GM21528 (cell line): Measurements from ENCODE around the gene PRIM1.
"Not testable (repeated sequence)": the region's sequence is repeated elsewhere in the genome, so short reads cannot be mapped to it uniquely, and the experiment has no call there.

ENCODE experiments used
- ATAC-seq: cut with Tn5 transposase; IDR thresholded peaks from one replicate; pipeline ENCODE4 v1.9.1; 2021; ENCODE audit warnings: mild to moderate bottlenecking, moderate library complexity; ENCODE audit not compliant: unreplicated experiment, low FRiP score

The PRIM1 gene

DNA sequence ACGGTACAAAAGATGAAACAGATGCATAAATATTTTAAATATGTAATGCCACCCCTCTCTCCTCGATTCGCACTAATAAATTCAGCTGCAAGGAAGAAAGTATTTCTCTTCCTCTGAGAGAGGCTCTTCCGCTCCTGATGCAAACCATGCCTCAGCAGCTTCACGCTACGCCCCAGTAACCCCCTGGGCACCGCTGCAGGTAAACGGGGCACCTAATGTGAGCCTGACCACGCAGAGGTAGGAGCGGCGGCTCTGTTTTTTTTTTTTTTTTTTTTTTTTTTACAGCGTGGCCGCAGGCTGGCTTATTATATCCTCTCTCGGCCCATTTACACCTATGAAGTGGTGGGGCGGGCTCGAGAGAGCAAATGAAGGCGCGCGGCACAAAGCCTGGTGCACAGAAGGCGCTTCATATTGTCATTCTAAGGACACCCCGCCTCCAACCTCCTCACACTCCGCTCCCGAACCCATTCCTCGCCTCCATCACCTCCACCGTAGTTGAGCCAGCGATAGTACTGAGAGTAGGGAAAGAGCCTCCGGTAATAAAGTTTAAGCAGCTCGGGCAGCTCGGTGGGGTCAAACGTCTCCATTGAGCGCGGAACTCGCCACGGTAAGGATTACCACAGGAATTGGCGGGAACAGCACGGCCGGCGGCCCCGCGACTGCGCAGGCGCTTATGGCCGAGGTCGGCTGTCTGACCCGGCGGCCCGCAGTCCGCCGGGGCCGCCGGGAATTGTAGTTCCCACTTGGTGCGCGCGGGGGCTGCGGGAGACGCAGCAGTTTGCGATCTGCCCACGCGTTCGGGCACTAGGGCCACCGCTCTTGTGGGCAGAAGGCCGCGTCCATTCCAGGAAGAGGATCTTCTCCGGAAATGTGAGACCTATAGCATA lies at the start of gene PRIM1:
Gene PRIM1 (minus strand): TSS at position 612 of the 887 bp plus-strand sequence. CDS start 25 bp downstream, at position 587.
- ATAC-seq, result peak; percentile 79

- no peak for ATAC-seq
Observed at GRCh38 chr12:56800221-56800620, 48.1 kb upstream of the PRIM1 start.

GRCh38 chr12:56799345-56799744 lies 47.2 kb upstream of the PRIM1 start:
- ATAC-seq, result not testable (repeated sequence)

DNA sequence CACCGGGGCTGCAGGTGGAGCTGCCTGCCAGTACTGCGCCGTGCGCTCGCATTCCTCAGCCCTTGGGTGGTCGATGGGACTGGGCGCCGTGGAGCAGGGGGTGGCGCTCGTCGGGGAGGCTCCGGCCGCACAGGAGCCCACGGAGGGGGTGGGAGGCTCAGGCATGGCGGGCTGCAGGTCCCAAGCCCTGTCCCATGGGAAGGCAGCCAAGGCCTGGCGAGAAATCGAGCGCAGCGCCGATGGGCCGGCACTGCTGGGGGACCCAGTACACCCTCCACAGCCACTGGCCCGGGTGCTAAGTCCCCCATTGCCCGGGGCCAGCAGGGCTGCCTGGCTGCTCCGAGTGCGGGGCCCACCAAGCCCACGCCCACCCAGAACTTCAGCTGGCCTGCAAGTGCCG lies 43.7 kb upstream of the PRIM1 start:
- not testable (repeated sequence) for ATAC-seq

DNA sequence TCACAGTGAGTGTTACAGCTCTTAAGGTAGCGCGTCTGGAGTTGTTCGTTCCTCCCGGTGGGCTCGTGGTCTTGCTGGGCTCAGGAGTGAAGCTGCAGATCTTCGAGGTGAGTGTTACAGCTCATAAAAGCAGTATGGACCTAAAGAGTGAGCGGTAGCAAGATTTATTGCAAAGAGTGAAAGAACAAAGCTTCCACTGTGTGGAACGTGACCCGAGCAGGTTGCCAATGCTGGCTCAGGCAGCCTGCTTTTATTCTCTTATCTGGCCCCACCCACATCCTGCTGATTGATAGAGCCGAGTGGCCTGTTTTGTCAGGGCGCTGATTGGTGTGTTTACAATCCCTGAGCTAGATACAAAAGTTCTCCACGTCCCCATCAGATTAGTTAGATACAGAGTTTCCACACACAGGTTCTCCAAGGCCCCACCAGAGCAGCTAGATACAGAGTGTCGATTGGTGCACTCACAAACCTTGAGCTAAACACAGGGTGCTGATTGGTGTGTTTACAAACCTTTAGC lies 43.0 kb upstream of the PRIM1 start:
- not testable (repeated sequence) for ATAC-seq

- not testable (repeated sequence) for ATAC-seq
Observed at GRCh38 chr12:56793124-56793523, 41.0 kb upstream of the PRIM1 start.

DNA sequence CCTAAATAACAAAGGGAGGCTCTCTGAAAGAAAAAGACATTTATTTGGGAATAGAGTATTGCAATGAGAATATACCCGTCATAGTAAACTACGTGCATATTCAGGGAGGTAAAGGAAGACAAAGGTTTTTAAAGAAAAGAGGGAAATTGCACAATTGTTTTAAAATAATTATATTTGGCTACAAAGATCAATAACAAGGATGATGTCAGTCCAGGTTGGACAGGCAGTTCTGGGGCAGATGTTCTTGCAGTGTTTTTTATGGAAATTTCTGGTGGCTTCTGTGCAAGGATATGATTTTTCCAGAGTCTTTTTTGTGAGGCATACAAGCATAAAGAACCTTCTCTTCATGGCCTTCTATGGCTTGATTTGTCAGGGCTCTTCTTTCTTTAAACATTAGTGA lies 40.6 kb upstream of the PRIM1 start:
- no peak for ATAC-seq

DNA sequence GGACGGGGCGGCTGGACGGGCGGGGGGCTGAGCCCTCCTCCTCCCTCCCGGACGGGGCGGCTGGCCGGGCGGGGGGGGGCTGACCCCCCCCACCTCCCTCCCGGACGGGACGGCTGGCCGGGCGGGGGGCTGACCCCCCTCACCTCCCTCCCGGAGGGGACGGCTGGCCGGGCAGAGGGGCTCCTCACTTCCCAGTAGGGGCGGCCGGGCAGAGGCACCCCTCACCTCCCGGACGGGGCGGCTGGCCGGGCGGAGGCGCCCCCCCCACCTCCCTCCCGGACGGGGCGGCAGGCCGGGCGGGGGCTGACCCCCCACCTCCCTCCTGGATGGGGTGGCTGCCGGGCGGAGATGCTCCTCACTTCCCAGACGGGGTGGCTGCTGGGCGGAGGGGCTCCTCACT lies 37.3 kb upstream of the PRIM1 start:
- not testable (repeated sequence) for ATAC-seq

DNA sequence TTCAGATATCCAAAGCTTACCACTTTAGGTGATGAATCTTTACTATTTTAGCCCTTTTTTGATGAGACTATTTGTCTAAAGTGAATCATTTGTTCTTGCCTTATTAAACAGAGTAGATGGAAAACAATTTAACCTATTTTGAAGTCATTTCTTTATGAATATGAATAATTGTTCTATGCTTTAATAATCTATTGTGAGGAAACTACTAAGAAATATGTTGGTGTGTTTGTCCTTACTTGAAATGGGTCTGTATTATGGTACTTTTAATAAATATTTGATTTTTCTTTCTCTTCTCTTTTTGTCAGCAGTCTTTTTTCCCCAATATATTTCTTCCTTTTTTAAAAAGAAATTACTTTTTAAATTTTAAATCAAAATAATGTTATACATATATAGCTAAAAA lies 35.4 kb upstream of the PRIM1 start:
- no peak for ATAC-seq

DNA sequence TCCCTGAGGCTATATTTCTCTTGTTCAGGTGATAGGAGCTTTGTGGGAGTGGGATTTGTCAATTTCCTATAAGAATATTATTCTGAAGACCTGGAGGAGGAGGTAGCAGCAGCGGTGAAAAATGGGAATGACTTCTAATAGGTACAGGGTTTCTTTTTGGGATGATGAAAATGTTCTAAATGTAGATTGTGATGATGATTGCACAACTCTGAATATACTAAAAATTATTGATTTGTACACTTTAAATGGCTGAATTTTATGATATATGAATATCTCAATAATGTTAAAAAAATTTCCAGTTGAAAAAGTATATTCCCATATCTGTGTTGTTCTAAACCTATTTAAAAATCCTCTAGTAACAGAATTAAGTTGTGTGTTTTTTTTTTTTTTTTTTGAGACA lies 33.8 kb upstream of the PRIM1 start:
- ATAC-seq, result no peak

- no peak for ATAC-seq
Observed at GRCh38 chr12:56785141-56785865, 33.2 kb upstream of the PRIM1 start.

GRCh38 chr12:56781726-56782125 lies 29.6 kb upstream of the PRIM1 start:
- ATAC-seq, result no peak

GRCh38 chr12:56778756-56779155 lies 26.6 kb upstream of the PRIM1 start:
- no peak for ATAC-seq

GRCh38 chr12:56776654-56777053 lies 24.5 kb upstream of the PRIM1 start:
- no peak for ATAC-seq

GRCh38 chr12:56775638-56776037 lies 23.5 kb upstream of the PRIM1 start:
- ATAC-seq, result no peak

- no peak for ATAC-seq
Observed at GRCh38 chr12:56773113-56773512, 21.0 kb upstream of the PRIM1 start.

GRCh38 chr12:56772625-56773024 lies 20.5 kb upstream of the PRIM1 start:
- no peak for ATAC-seq

DNA sequence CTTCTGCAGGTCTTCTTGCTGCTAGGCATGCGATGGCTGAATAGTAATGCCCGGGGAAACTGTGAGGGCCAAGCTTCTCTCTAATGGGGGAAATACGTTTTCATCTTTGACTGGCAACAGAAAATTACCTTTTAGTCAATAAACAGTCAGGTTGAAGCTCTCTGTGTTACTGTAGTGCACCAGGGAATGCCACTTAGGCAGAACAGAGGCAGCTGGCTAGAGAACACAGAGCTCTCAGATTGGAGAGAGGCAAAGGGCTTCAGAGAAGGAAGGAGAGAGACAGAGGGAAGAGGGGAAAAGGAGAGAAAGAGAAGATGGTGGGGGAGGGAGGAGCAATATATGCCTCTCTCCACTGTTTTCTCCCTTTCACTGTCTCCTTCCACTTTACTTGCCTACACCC lies 17.7 kb upstream of the PRIM1 start:
- ATAC-seq, result no peak

GRCh38 chr12:56768424-56768823 lies 16.3 kb upstream of the PRIM1 start:
- ATAC-seq, result no peak

GRCh38 chr12:56766535-56766934 lies 14.4 kb upstream of the PRIM1 start:
- ATAC-seq, result peak; percentile 99
